ENCODE data around the gene C20orf141. TPM values are rescaled to one million over a fixed set of nuclear protein-coding genes. Genes with fewer than 3 reads are reported as not detected.
"Not testable (repeated sequence)": the region's sequence is repeated elsewhere in the genome, so short reads cannot be mapped to it uniquely, and the experiment has no call there.

Gene C20orf141
- total RNA-seq (ENCODE audit: low replicate concordance): not detected in 2 replicates
- long read RNA-seq: 0 reads

- H3K36me3 Mint-ChIP-seq: no peaks in the 10 kb centered on the region
- H3K27ac Mint-ChIP-seq: no peak within 1 kb of the TSS
- peaks cover 5% of the 10 kb centered on the region for H3K9me3 Mint-ChIP-seq
- H3K4me3 Mint-ChIP-seq: no peak within 1 kb of the TSS
- peaks cover 43% of the 10 kb centered on the region for H3K27me3 Mint-ChIP-seq
- no peak for TF ChIP-seq CTCF (conservative IDR thresholded peaks at IDR 0.05)
- peaks cover 7% of the 10 kb centered on the region for H3K4me1 Mint-ChIP-seq (ENCODE audit: unreplicated experiment)
- peak; percentile 55 for DNase-seq (ENCODE audit: extremely low spot score, unreplicated experiment)
Observed at GRCh38 chr20:2814587-2815051, at the start of gene C20orf141. C20orf141 (plus strand) TSS chr20:2814987; CDS start chr20:2815185, 198 bp downstream.

GRCh38 chr20:2767768-2768631 lies 46.8 kb upstream of the C20orf141 start:
- no peak overlapping the region for H3K4me3 Mint-ChIP-seq
- no peaks in the 10 kb centered on the region for H3K4me1 Mint-ChIP-seq (ENCODE audit: unreplicated experiment)
- H3K27me3 Mint-ChIP-seq: peaks cover 46% of the 10 kb centered on the region
- no peaks in the 10 kb centered on the region for H3K36me3 Mint-ChIP-seq
- no peak overlapping the region for H3K27ac Mint-ChIP-seq
- TF ChIP-seq CTCF (conservative IDR thresholded peaks at IDR 0.05): no peak
- no peaks in the 10 kb centered on the region for H3K9me3 Mint-ChIP-seq
- peak; percentile 53 for DNase-seq (ENCODE audit: extremely low spot score, unreplicated experiment)

GRCh38 chr20:2768632-2769015 lies 46.2 kb upstream of the C20orf141 start:
- no peak for DNase-seq (ENCODE audit: extremely low spot score, unreplicated experiment)
- H3K4me3 Mint-ChIP-seq: no peak overlapping the region
- no peak overlapping the region for H3K27ac Mint-ChIP-seq
- no peaks in the 10 kb centered on the region for H3K4me1 Mint-ChIP-seq (ENCODE audit: unreplicated experiment)
- peaks cover 41% of the 10 kb centered on the region for H3K27me3 Mint-ChIP-seq
- no peaks in the 10 kb centered on the region for H3K36me3 Mint-ChIP-seq
- no peaks in the 10 kb centered on the region for H3K9me3 Mint-ChIP-seq
- no peak for TF ChIP-seq CTCF (conservative IDR thresholded peaks at IDR 0.05)

- not testable (repeated sequence) for H3K4me1 Mint-ChIP-seq (ENCODE audit: unreplicated experiment); H3K9me3 Mint-ChIP-seq; H3K4me3 Mint-ChIP-seq; H3K36me3 Mint-ChIP-seq; H3K27ac Mint-ChIP-seq
- peak; percentile 40 for DNase-seq (ENCODE audit: extremely low spot score, unreplicated experiment)
- H3K27me3 Mint-ChIP-seq: peaks cover 36% of the 10 kb centered on the region
Observed at GRCh38 chr20:2770091-2770490, 44.7 kb upstream of the C20orf141 start.

GRCh38 chr20:2771631-2772080 lies 43.1 kb upstream of the C20orf141 start:
- no peaks in the 10 kb centered on the region for H3K36me3 Mint-ChIP-seq
- peak; percentile 52 for DNase-seq (ENCODE audit: extremely low spot score, unreplicated experiment)

More at GRCh38 chr20:2771631-2772080, 43.1 kb upstream of the C20orf141 start:
- H3K4me3 Mint-ChIP-seq: no peak overlapping the region
- no peaks in the 10 kb centered on the region for H3K9me3 Mint-ChIP-seq
- peaks cover 36% of the 10 kb centered on the region for H3K27me3 Mint-ChIP-seq
- no peak overlapping the region for H3K27ac Mint-ChIP-seq
- no peak for TF ChIP-seq CTCF (conservative IDR thresholded peaks at IDR 0.05)
- H3K4me1 Mint-ChIP-seq (ENCODE audit: unreplicated experiment): no peaks in the 10 kb centered on the region
